IMR-90 (cell line): ENCODE measurements around the gene GNB5. TPM values are rescaled to one million over a fixed set of nuclear protein-coding genes. Genes with fewer than 3 reads are reported as not detected.

Source experiments
- ATAC-seq: fragments of 200-7000 bp; cut with Tn5 transposase; 2 replicates; pipeline ENCODE4 v1.9.1; 2020; ENCODE audit warnings: low read depth, mild to moderate bottlenecking, moderate library complexity
- BruUV-seq: library from RNA; stranded (reverse); fragments of 400-500 nt; replicated peaks from 2 replicates; lab custom pipeline; 2021; lab: Mats Ljungman, UMichigan
- CTCF ChIA-PET: fragments of 300-600 bp; formaldehyde crosslinking; extraction: SDS; loops from one replicate; lab custom pipeline; 2021; ENCODE audit warnings: antibody characterized with exemption; lab: Yijun Ruan, JAX
- POLR2A ChIA-PET: fragments of 300-600 bp; sonication (Branson Sonifier 250); formaldehyde crosslinking; loops from one replicate; lab custom pipeline; 2022; ENCODE audit warnings: antibody characterized with exemption; ENCODE audit not compliant: unreplicated experiment; lab: Charles Lee
- DNase-seq: peaks from one replicate; pipeline ENCODE4 v3.0.0; 2013
- H2AFZ ChIP-seq: replicated peaks from 2 replicates; pipeline ENCODE3; 2013; ENCODE audit warnings: low read length, mild to moderate bottlenecking; ENCODE audit not compliant: poor library complexity
- H2AK5ac ChIP-seq: 2 replicates; pipeline ENCODE4 v1.6.1; 2013; ENCODE audit warnings: low read depth, low read length, inconsistent platforms
- H2AK9ac ChIP-seq: replicated peaks from 2 replicates; pipeline ENCODE3; 2013; ENCODE audit warnings: mild to moderate bottlenecking, low read depth, low read length, moderate library complexity; ENCODE audit not compliant: poor library complexity
- H2BK120ac ChIP-seq: 2 replicates; pipeline ENCODE4 v1.6.1; 2013; ENCODE audit warnings: low read depth, low read length, inconsistent platforms
- H2BK15ac ChIP-seq: 3 replicates; pipeline ENCODE4 v1.6.1; 2013; ENCODE audit warnings: low read depth, low read length, inconsistent platforms
- H2BK20ac ChIP-seq: 2 replicates; pipeline ENCODE4 v1.6.1; 2013; ENCODE audit warnings: low read depth, mild to moderate bottlenecking, inconsistent platforms, low read length, moderate library complexity
- H2BK5ac ChIP-seq: 2 replicates; pipeline ENCODE4 v1.6.1; 2013; ENCODE audit warnings: mild to moderate bottlenecking, low read depth, low read length, inconsistent platforms; ENCODE audit not compliant: poor library complexity, severe bottlenecking
- H3K14ac ChIP-seq: replicated peaks from 2 replicates; pipeline ENCODE4 v1.6.1; 2013; ENCODE audit warnings: low read depth, low read length, inconsistent platforms
- H3K18ac ChIP-seq: 2 replicates; pipeline ENCODE4 v1.6.1; 2013; ENCODE audit warnings: low read depth, low read length, control low read depth
- H3K23ac ChIP-seq: 2 replicates; pipeline ENCODE4 v1.6.1; 2013; ENCODE audit warnings: low read depth, low read length, inconsistent platforms
- H3K27ac ChIP-seq: 2 replicates; pipeline ENCODE4 v1.5.1; 2013; ENCODE audit warnings: mild to moderate bottlenecking, control low read depth, low read length; ENCODE audit not compliant: insufficient read depth
- H3K27me3 ChIP-seq: 2 replicates; pipeline ENCODE4 v1.6.1; 2013; ENCODE audit warnings: low read length; ENCODE audit not compliant: control insufficient read depth, insufficient read depth
- H3K36me3 ChIP-seq: 2 replicates; pipeline ENCODE4 v1.6.1; 2013; ENCODE audit warnings: low read length, mixed read lengths; ENCODE audit not compliant: control insufficient read depth, insufficient read depth
- H3K4ac ChIP-seq: 2 replicates; pipeline ENCODE4 v1.6.1; 2013; ENCODE audit warnings: low read depth, low read length, inconsistent platforms
- H3K4me1 ChIP-seq: 2 replicates; pipeline ENCODE4 v1.6.1; 2013; ENCODE audit warnings: low read length, mixed read lengths; ENCODE audit not compliant: control insufficient read depth, insufficient read depth
- H3K4me2 ChIP-seq: 2 replicates; pipeline ENCODE4 v1.6.1; 2013; ENCODE audit warnings: low read depth, mild to moderate bottlenecking, control low read depth, low read length, moderate library complexity
- H3K4me3 ChIP-seq: 2 replicates; pipeline ENCODE4 v1.5.1; 2013; ENCODE audit warnings: low read depth, mild to moderate bottlenecking, control low read depth, low read length, moderate library complexity; ENCODE audit not compliant: insufficient read depth
- H3K56ac ChIP-seq: 2 replicates; pipeline ENCODE4 v1.6.1; 2013; ENCODE audit warnings: low read length, inconsistent platforms; ENCODE audit not compliant: insufficient read depth; ENCODE audit errors: extremely low read depth
- H3K79me1 ChIP-seq, 2 experiments: 2 replicates each; pipeline ENCODE4 v1.6.1; 2013; ENCODE audit warnings: low read length in 2 of 2, inconsistent platforms in 1 of 2, low read depth in 1 of 2
- H3K9ac ChIP-seq: 2 replicates; pipeline ENCODE4 v1.6.1; 2013; ENCODE audit warnings: low read depth, low read length, control low read depth
- H3K9me1 ChIP-seq: 2 replicates; pipeline ENCODE4 v1.6.1; 2013; ENCODE audit warnings: low read length, inconsistent platforms; ENCODE audit not compliant: insufficient read depth
- H3K9me3 ChIP-seq: 2 replicates; pipeline ENCODE4 v1.6.1; 2013; ENCODE audit warnings: low read length; ENCODE audit not compliant: control insufficient read depth, insufficient read depth
- H4K20me1 ChIP-seq: 2 replicates; pipeline ENCODE4 v1.6.1; 2013; ENCODE audit warnings: low read length, inconsistent platforms; ENCODE audit not compliant: insufficient read depth
- H4K5ac ChIP-seq: 2 replicates; pipeline ENCODE4 v1.6.1; 2013; ENCODE audit warnings: mild to moderate bottlenecking, low read depth, low read length, control low read depth
- H4K8ac ChIP-seq, 2 experiments: 2 replicates each; pipeline ENCODE4 v1.6.1; 2013; ENCODE audit warnings: low read depth in 2 of 2, low read length in 2 of 2, control low read depth in 1 of 2, inconsistent platforms in 1 of 2
- H4K91ac ChIP-seq: 2 replicates; pipeline ENCODE4 v1.6.1; 2013; ENCODE audit warnings: low read depth, low read length, inconsistent platforms; ENCODE audit not compliant: insufficient read depth
- CEBPB ChIP-seq: IDR thresholded peaks from 2 replicates; pipeline ENCODE4 v1.6.1; 2012; ENCODE audit warnings: low read depth, low read length, improper control_type of control experiment
- CHD1 ChIP-seq: IDR thresholded peaks from 2 replicates; pipeline ENCODE4 v1.6.1; 2012; ENCODE audit warnings: low read depth, low read length, improper control_type of control experiment
- ELK1 ChIP-seq: fragments of 150-350 bp; IDR thresholded peaks from 2 replicates; pipeline ENCODE4 v1.6.1; 2016; ENCODE audit warnings: low read depth, mild to moderate bottlenecking, low read length, moderate library complexity, borderline replicate concordance
- MXI1 ChIP-seq: IDR thresholded peaks from 2 replicates; pipeline ENCODE4 v1.6.1; 2012; ENCODE audit warnings: low read depth, mild to moderate bottlenecking, low read length, moderate library complexity, borderline replicate concordance
- RCOR1 ChIP-seq: IDR thresholded peaks from 2 replicates; pipeline ENCODE4 v1.6.1; 2012; ENCODE audit warnings: mild to moderate bottlenecking, low read length, improper control_type of control experiment; ENCODE audit not compliant: insufficient replicate concordance
- RFX5 ChIP-seq: IDR thresholded peaks from 2 replicates; pipeline ENCODE4 v1.8.0; 2012; ENCODE audit warnings: low read depth, mild to moderate bottlenecking, low read length, moderate library complexity
- SMC3 ChIP-seq: fragments of 150-350 bp; IDR thresholded peaks from 2 replicates; pipeline ENCODE4 v1.6.1; 2016; ENCODE audit warnings: low read depth, mild to moderate bottlenecking, antibody characterized with exemption, low read length, moderate library complexity
- WGBS, 2 experiments: methylation state at CpG; one replicate each; pipeline versions ENCODE4 v1.1.5 to v1.1.7; 2013; ENCODE audit warnings: missing lambda C conversion rate in 2 of 2; ENCODE audit not compliant: insufficient read length in 1 of 2; ENCODE audit errors: extremely low coverage in 2 of 2; 5-methylcytosine and 5-hydroxymethylcytosine counted together
- dilution Hi-C: fragments of 300-500 bp; cut with HindIII; formaldehyde crosslinking; loops from one replicate; pipeline ENCODE4 v1.14.3; 2018; ENCODE audit warnings: low sequenced_read_pairs; ENCODE audit not compliant: unreplicated experiment
- in situ Hi-C: fragments of 300-500 bp; cut with MboI; formaldehyde crosslinking; loops from 3 replicates; pipeline ENCODE4 v1.14.3; 2019; ENCODE audit warnings: low sequenced_read_pairs, inconsistent platforms, mixed read lengths
- intact Hi-C: fragments of 100-400 bp; cut with micrococcal nuclease; formaldehyde crosslinking; loops from 2 replicates; pipeline ENCODE4 v1.10.0; 2022
- polyA plus RNA-seq, 3 experiments: library from polyadenylated mRNA; depleted of rRNA; stranded (reverse); fragments of >200 nt; gene quantifications; 2 replicates each; pipeline ENCODE4 v1.2.3, GENCODE V29; 2012; ENCODE audit warnings: low replicate concordance in 1 of 3
- total RNA-seq: library from RNA; depleted of rRNA; stranded (reverse); fragments of >200 nt; gene quantifications from 2 replicates; pipeline ENCODE4 v1.2.3, GENCODE V29; 2012

The GNB5 gene
- total and polyA plus RNA-seq, 2 of the 4 experiments (the other 2 are of a cell fraction) = 27.7 to 33.2 TPM

GRCh38 chr15:52140646-52141045 is 50.5 kb downstream of the GNB5 start:
- H3K18ac ChIP-seq = no peak overlapping the region
- peaks cover 16% of the 10 kb centered on the region for H3K9me1 ChIP-seq
- dilution Hi-C loops = no loop called here
- no peak overlapping the region for H2AK5ac ChIP-seq
- POLR2A ChIA-PET = no interaction called here
- no CpG with 5 or more reads among the region's 4 CpGs for WGBS, 2 experiments
- H2BK120ac ChIP-seq = no peak overlapping the region
- no peak overlapping the region for H3K14ac ChIP-seq
- H2AFZ ChIP-seq = no peak overlapping the region
- no peak overlapping the region for H3K23ac ChIP-seq
- no peak overlapping the region for H4K5ac ChIP-seq
- H2BK15ac ChIP-seq = no peak overlapping the region
- CTCF ChIA-PET = interaction anchor here (0.7 to 1.7 kb wide), 2 partner anchors 14 to 24 kb away, joined by 3 to 4 read pairs; no protein-coding TSS in a partner anchor
- H3K4me3 ChIP-seq = no peak overlapping the region
- H3K9me3 ChIP-seq = no peaks in the 10 kb centered on the region
- H2BK5ac ChIP-seq = no peak overlapping the region
- H4K20me1 ChIP-seq = no peaks in the 10 kb centered on the region
- no peak overlapping the region for H2AK9ac ChIP-seq
- H3K4me1 ChIP-seq = peaks cover 19% of the 10 kb centered on the region
- intact Hi-C loops = loop anchor here (1.0 to 2.0 kb wide), 2 partner anchors 120 to 158 kb away; no protein-coding TSS in a partner anchor
- in situ Hi-C loops = no loop called here
- no peak overlapping the region for H3K9ac ChIP-seq
- H4K91ac ChIP-seq = no peak overlapping the region
- peaks cover 8% of the 10 kb centered on the region; the same call in 1 of the 2 replicates for H3K36me3 ChIP-seq
- H3K56ac ChIP-seq = no peak overlapping the region
- peaks cover 0 to 14% of the 10 kb centered on the region in 2 experiments; a peak in 2 of 4 replicates for H3K79me1 ChIP-seq
- no peaks in the 10 kb centered on the region for H3K27me3 ChIP-seq
- DNase-seq (no peak), ATAC-seq (no peak)
- no peak for TF ChIP-seq RFX5
- no peak for TF ChIP-seq CHD1
- TF ChIP-seq SMC3 = no peak
- no peak for TF ChIP-seq RCOR1
- no peak for TF ChIP-seq ELK1
- no peak for TF ChIP-seq MXI1
- no peak for TF ChIP-seq CEBPB
- no peak overlapping the region for H2BK20ac ChIP-seq
- no TSS peak for BruUV-seq
- no peak overlapping the region for H3K27ac ChIP-seq
- H3K4ac ChIP-seq = no peak overlapping the region
- H4K8ac ChIP-seq = no peak overlapping the region
- H3K4me2 ChIP-seq = no peak overlapping the region
